Large intestine (tissue), 3 donors: ENCODE results near the gene C1QTNF4. TPM values are rescaled to one million over a fixed set of nuclear protein-coding genes. Genes with fewer than 3 reads are reported as not detected.
"Not testable (repeated sequence)": the region's sequence is repeated elsewhere in the genome, so short reads cannot be mapped to it uniquely, and the experiment has no call there.

ENCODE experiments used
- DNase-seq, 2 donors: peaks; one replicate each; pipeline versions ENCODE4 v3.0.0 to v3.0.0-alpha.2; 2013
- H3K27ac ChIP-seq: one replicate; pipeline ENCODE4 v1.5.1; 2013; ENCODE audit warnings: low read length
- H3K27me3 ChIP-seq: 2 replicates; pipeline ENCODE4 v1.6.1; 2013; ENCODE audit warnings: low read length; ENCODE audit not compliant: control insufficient read depth, insufficient read depth
- H3K36me3 ChIP-seq: 2 replicates; pipeline ENCODE4 v1.6.1; 2013; ENCODE audit warnings: low read length; ENCODE audit not compliant: control insufficient read depth, insufficient read depth
- H3K4me1 ChIP-seq: one replicate; pipeline ENCODE4 v1.6.1; 2013; ENCODE audit warnings: low read length; ENCODE audit not compliant: control insufficient read depth, insufficient read depth
- H3K4me3 ChIP-seq: one replicate; pipeline ENCODE4 v1.5.1; 2013; ENCODE audit warnings: low read length
- H3K9me3 ChIP-seq: one replicate; pipeline ENCODE4 v1.6.1; 2013; ENCODE audit warnings: mild to moderate bottlenecking, low read depth, low read length, moderate library complexity; ENCODE audit not compliant: control insufficient read depth
- WGBS: methylation state at CpG from one replicate; pipeline ENCODE4 v1.1.5; 2013; ENCODE audit warnings: low lambda C conversion rate; ENCODE audit not compliant: insufficient coverage; 5-methylcytosine and 5-hydroxymethylcytosine counted together
- polyA plus RNA-seq: library from polyadenylated mRNA; unstranded; fragments of 120-200 nt; gene quantifications from one replicate; pipeline ENCODE4 v1.2.1, GENCODE V29; 2013

C1QTNF4 gene
- polyA plus RNA-seq, 1 donor = 3.7 TPM

- Histone ChIP-seq H3K9me3 (no peaks in the 10 kb centered on the region), H3K27ac (peak within 1 kb of the TSS; percentile 98), H3K27me3 (no peaks in the 10 kb centered on the region), H3K4me1 (peaks cover 18% of the 10 kb centered on the region), H3K4me3 (peak within 1 kb of the TSS; percentile 98), H3K36me3 (peaks cover 3% of the 10 kb centered on the region)
- DNase-seq = peak; percentile 90 to 97
- no CpG with 5 or more reads among the region's 89 CpGs for WGBS
Observed at GRCh38 chr11:47552566-47553405, 41.4 kb downstream of the C1QTNF4 start, which contains the start of gene CELF1. Gene CELF1, minus strand, starts transcription at chr11:47553132. Its CDS starts 53,609 bp downstream, at chr11:47499523.

GRCh38 chr11:47552056-47552565 lies 42.1 kb downstream of the C1QTNF4 start:
- peak in 1 of 2 donors; percentile 69 for DNase-seq
- no peaks in the 10 kb centered on the region for H3K27me3 ChIP-seq
- H3K4me1 ChIP-seq = peaks cover 18% of the 10 kb centered on the region
- 0% methylated on average over 1 of the region's 22 CpGs for WGBS
- peak overlapping the region; percentile 98 for H3K27ac ChIP-seq
- H3K9me3 ChIP-seq = no peaks in the 10 kb centered on the region
- H3K36me3 ChIP-seq = peaks cover 5% of the 10 kb centered on the region
- peak overlapping the region; percentile 98 for H3K4me3 ChIP-seq

- peaks cover 18% of the 10 kb centered on the region for H3K4me1 ChIP-seq
- H3K36me3 ChIP-seq = peaks cover 5% of the 10 kb centered on the region
- DNase-seq = peak; percentile 32 to 52
- no peaks in the 10 kb centered on the region for H3K9me3 ChIP-seq
- no peaks in the 10 kb centered on the region for H3K27me3 ChIP-seq
- peak overlapping the region; percentile 98 for H3K27ac ChIP-seq
- peak overlapping the region; percentile 98 for H3K4me3 ChIP-seq
Observed at GRCh38 chr11:47551086-47551485, 43.1 kb downstream of the C1QTNF4 start.

- Histone ChIP-seq H3K36me3 (peaks cover 5% of the 10 kb centered on the region), H3K27ac (peak overlapping the region; percentile 98), H3K9me3 (no peaks in the 10 kb centered on the region), H3K4me1 (peaks cover 18% of the 10 kb centered on the region), H3K4me3 (no peak overlapping the region), H3K27me3 (no peaks in the 10 kb centered on the region)
- no peak for DNase-seq
- WGBS = 100% methylated on average over 3 of the region's 10 CpGs
Observed at GRCh38 chr11:47550288-47551047, 43.7 kb downstream of the C1QTNF4 start.

- H3K4me3 ChIP-seq, H3K27me3 ChIP-seq, H3K27ac ChIP-seq, H3K9me3 ChIP-seq, H3K4me1 ChIP-seq, DNase-seq, H3K36me3 ChIP-seq: not testable (repeated sequence)
- WGBS = 100% methylated on average over 1 of the region's 7 CpGs
Observed at GRCh38 chr11:47546274-47546673, 47.9 kb downstream of the C1QTNF4 start.

GRCh38 chr11:47545298-47545697 lies 48.9 kb downstream of the C1QTNF4 start:
- Histone ChIP-seq H3K9me3 (no peaks in the 10 kb centered on the region), H3K4me3 (no peak overlapping the region), H3K27ac (no peak overlapping the region), H3K27me3 (no peaks in the 10 kb centered on the region), H3K36me3 (peaks cover 4% of the 10 kb centered on the region), H3K4me1 (peaks cover 2% of the 10 kb centered on the region)
- no peak for DNase-seq
- WGBS = no CpG with 5 or more reads among the region's 6 CpGs

- Histone ChIP-seq H3K27ac (no peak overlapping the region), H3K36me3 (no peaks in the 10 kb centered on the region), H3K27me3 (no peaks in the 10 kb centered on the region), H3K4me3 (no peak overlapping the region), H3K4me1 (no peaks in the 10 kb centered on the region), H3K9me3 (no peaks in the 10 kb centered on the region)
- WGBS = 89% methylated on average over 1 of the region's 2 CpGs
- DNase-seq = no peak
Observed at GRCh38 chr11:47541070-47541469, 53.1 kb downstream of the C1QTNF4 start.

GRCh38 chr11:47539681-47540039 lies 54.6 kb downstream of the C1QTNF4 start:
- Histone ChIP-seq H3K27ac (no peak overlapping the region), H3K27me3 (no peaks in the 10 kb centered on the region), H3K4me3 (no peak overlapping the region), H3K4me1 (no peaks in the 10 kb centered on the region), H3K36me3 (no peaks in the 10 kb centered on the region), H3K9me3 (no peaks in the 10 kb centered on the region)
- no peak for DNase-seq
- WGBS = no CpG with 5 or more reads among the region's 2 CpGs

Other genes starting within 250 kb of the C1QTNF4 start
- gene MYBPC3, start 241.7 kb downstream of the C1QTNF4 start, polyA plus RNA-seq = 0.01 TPM
- 10.2 TPM for gene SPI1, start 215.9 kb downstream of the C1QTNF4 start, polyA plus RNA-seq
- gene SLC39A13, start 185.8 kb downstream of the C1QTNF4 start, polyA plus RNA-seq = 31.3 TPM
- 99.4 TPM for gene PSMC3, start 168.0 kb downstream of the C1QTNF4 start, polyA plus RNA-seq
- 0.64 TPM for gene RAPSN, start 145.3 kb downstream of the C1QTNF4 start, polyA plus RNA-seq
- 79.2 TPM for gene CELF1, start 41.3 kb downstream of the C1QTNF4 start, polyA plus RNA-seq
- gene PTPMT1, start 28.8 kb downstream of the C1QTNF4 start, polyA plus RNA-seq = 51.1 TPM
- 13.9 TPM for gene KBTBD4, start 15.4 kb downstream of the C1QTNF4 start, polyA plus RNA-seq
- gene NDUFS3, start 15.3 kb downstream of the C1QTNF4 start, polyA plus RNA-seq = 112 TPM
- gene FAM180B, start 7.7 kb downstream of the C1QTNF4 start, polyA plus RNA-seq = 0.19 TPM
- gene MTCH2, start 48.1 kb upstream of the C1QTNF4 start, polyA plus RNA-seq = 102 TPM
- gene AGBL2, start 121.0 kb upstream of the C1QTNF4 start, polyA plus RNA-seq = 10.6 TPM
- gene FNBP4, start 172.9 kb upstream of the C1QTNF4 start, polyA plus RNA-seq = 122 TPM